ENCODE results near the gene ZSCAN16.

DNA sequence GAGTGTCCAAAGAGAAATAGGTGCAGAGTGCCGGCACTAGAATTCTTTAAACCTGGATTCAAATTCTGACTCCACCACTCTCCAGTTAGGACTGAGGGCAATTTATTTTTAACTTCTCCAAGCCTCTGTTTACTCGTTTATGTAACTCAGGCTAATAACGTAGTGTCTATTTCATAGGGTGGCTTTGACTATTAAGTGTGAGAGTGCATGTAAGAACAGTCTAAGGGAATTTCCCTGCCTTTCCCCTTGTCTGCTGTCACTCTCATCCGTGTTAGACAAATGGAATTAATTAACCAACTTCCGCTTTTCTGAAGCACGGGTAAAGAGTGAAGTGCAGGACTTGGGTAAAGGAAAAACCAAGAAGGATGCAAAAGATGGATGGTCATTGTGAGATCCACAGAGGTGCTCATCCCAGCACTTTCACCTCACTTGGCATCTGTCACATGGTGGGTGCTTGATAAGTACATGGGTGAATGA, 13.1 kb downstream of the ZSCAN16 start:
- TF ChIP-seq, protein P1, sequence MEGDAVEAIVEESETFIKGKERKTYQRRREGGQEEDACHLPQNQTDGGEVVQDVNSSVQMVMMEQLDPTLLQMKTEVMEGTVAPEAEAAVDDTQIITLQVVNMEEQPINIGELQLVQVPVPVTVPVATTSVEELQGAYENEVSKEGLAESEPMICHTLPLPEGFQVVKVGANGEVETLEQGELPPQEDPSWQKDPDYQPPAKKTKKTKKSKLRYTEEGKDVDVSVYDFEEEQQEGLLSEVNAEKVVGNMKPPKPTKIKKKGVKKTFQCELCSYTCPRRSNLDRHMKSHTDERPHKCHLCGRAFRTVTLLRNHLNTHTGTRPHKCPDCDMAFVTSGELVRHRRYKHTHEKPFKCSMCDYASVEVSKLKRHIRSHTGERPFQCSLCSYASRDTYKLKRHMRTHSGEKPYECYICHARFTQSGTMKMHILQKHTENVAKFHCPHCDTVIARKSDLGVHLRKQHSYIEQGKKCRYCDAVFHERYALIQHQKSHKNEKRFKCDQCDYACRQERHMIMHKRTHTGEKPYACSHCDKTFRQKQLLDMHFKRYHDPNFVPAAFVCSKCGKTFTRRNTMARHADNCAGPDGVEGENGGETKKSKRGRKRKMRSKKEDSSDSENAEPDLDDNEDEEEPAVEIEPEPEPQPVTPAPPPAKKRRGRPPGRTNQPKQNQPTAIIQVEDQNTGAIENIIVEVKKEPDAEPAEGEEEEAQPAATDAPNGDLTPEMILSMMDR (IDR thresholded peaks at IDR 0.05), result no peak
- TF ChIP-seq, protein P2, sequence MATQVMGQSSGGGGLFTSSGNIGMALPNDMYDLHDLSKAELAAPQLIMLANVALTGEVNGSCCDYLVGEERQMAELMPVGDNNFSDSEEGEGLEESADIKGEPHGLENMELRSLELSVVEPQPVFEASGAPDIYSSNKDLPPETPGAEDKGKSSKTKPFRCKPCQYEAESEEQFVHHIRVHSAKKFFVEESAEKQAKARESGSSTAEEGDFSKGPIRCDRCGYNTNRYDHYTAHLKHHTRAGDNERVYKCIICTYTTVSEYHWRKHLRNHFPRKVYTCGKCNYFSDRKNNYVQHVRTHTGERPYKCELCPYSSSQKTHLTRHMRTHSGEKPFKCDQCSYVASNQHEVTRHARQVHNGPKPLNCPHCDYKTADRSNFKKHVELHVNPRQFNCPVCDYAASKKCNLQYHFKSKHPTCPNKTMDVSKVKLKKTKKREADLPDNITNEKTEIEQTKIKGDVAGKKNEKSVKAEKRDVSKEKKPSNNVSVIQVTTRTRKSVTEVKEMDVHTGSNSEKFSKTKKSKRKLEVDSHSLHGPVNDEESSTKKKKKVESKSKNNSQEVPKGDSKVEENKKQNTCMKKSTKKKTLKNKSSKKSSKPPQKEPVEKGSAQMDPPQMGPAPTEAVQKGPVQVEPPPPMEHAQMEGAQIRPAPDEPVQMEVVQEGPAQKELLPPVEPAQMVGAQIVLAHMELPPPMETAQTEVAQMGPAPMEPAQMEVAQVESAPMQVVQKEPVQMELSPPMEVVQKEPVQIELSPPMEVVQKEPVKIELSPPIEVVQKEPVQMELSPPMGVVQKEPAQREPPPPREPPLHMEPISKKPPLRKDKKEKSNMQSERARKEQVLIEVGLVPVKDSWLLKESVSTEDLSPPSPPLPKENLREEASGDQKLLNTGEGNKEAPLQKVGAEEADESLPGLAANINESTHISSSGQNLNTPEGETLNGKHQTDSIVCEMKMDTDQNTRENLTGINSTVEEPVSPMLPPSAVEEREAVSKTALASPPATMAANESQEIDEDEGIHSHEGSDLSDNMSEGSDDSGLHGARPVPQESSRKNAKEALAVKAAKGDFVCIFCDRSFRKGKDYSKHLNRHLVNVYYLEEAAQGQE (IDR thresholded peaks at IDR 0.05; ENCODE audit: insufficient read depth in 1 of 2, low read depth in 2 of 2, low read length in 1 of 2), result no peak
